MM.1S (cell line): ENCODE measurements around the gene PLN.

Source experiments
- CTCF ChIP-seq: fragments of 300-600 bp; sonication (generic); IDR thresholded peaks from 2 replicates; pipeline ENCODE4 v1.5.1; 2016; ENCODE audit warnings: antibody characterized with exemption, low read length, mixed read lengths
- EZH2phosphoT487 ChIP-seq: fragments of 300-600 bp; sonication (generic); IDR thresholded peaks from 2 replicates; pipeline ENCODE4 v1.6.1; 2018; ENCODE audit warnings: antibody characterized with exemption, low read length

GRCh38 chr6:118606858-118607257 lies 58.8 kb downstream of the PLN start:
- TF ChIP-seq CTCF (no peak), EZH2phosphoT487 (no peak)
